Mesenchymal stem cell (in vitro differentiated cells and primary cell): ENCODE data around the gene EEF1AKMT1.

Source experiments
- DNase-seq: peaks from one replicate; pipeline ENCODE4 v3.0.0-alpha.2; 2013
- H2AFZ ChIP-seq: one replicate; pipeline ENCODE4 v1.6.1; 2013; ENCODE audit warnings: low read depth, mild to moderate bottlenecking, control low read depth, inconsistent platforms, low read length, moderate library complexity
- H2AK5ac ChIP-seq: 2 replicates; pipeline ENCODE4 v1.6.1; 2013; ENCODE audit warnings: low read length, moderate library complexity, mild to moderate bottlenecking, inconsistent platforms; ENCODE audit not compliant: severe bottlenecking
- H2BK120ac ChIP-seq: one replicate; pipeline ENCODE4 v1.6.1; 2013; ENCODE audit warnings: low read depth, mild to moderate bottlenecking, inconsistent platforms, low read length, moderate library complexity
- H2BK12ac ChIP-seq, 2 experiments: one replicate each; pipeline ENCODE4 v1.6.1; 2013; ENCODE audit warnings: inconsistent platforms in 2 of 2, low read length in 2 of 2, mild to moderate bottlenecking in 2 of 2, moderate library complexity in 2 of 2, control low read depth in 1 of 2
- H2BK15ac ChIP-seq: one replicate; pipeline ENCODE4 v1.6.1; 2013; ENCODE audit warnings: mild to moderate bottlenecking, low read depth, inconsistent platforms; ENCODE audit not compliant: poor library complexity, severe bottlenecking
- H2BK5ac ChIP-seq: 2 replicates; pipeline ENCODE4 v1.6.1; 2013; ENCODE audit warnings: low read depth, mild to moderate bottlenecking, low read length, control low read depth, inconsistent platforms; ENCODE audit not compliant: poor library complexity, severe bottlenecking
- H3K14ac ChIP-seq, 2 experiments: one replicate each; pipeline ENCODE4 v1.6.1; 2013; ENCODE audit warnings: inconsistent platforms in 2 of 2, low read length in 2 of 2, control low read depth in 1 of 2, mild to moderate bottlenecking in 1 of 2, moderate library complexity in 1 of 2
- H3K18ac ChIP-seq, 2 experiments: one replicate each; pipeline ENCODE4 v1.6.1; 2013; ENCODE audit warnings: inconsistent platforms in 2 of 2, low read length in 2 of 2, control low read depth in 1 of 2, low read depth in 1 of 2, mild to moderate bottlenecking in 1 of 2
- H3K23ac ChIP-seq, 2 experiments: one replicate each; pipeline ENCODE4 v1.6.1; 2013; ENCODE audit warnings: inconsistent platforms in 2 of 2, low read length in 2 of 2, mild to moderate bottlenecking in 2 of 2, moderate library complexity in 2 of 2, control low read depth in 1 of 2
- H3K27ac ChIP-seq: 2 replicates; pipeline ENCODE4 v1.5.1; 2013; ENCODE audit warnings: mild to moderate bottlenecking, moderate library complexity, low read length, control low read depth, inconsistent platforms; ENCODE audit not compliant: poor library complexity, severe bottlenecking
- H3K27me3 ChIP-seq, 2 experiments: 2 replicates each; pipeline versions ENCODE4 v1.6.1 to v1.7.0; 2013; ENCODE audit warnings: low read length in 2 of 2, mild to moderate bottlenecking in 2 of 2, moderate library complexity in 2 of 2, control low read depth in 1 of 2, inconsistent platforms in 1 of 2; ENCODE audit not compliant: control insufficient read depth in 1 of 2, insufficient read depth in 1 of 2
- H3K36me3 ChIP-seq, 2 experiments: 2 replicates each; pipeline versions ENCODE4 v1.6.1 to v1.7.0; 2013; ENCODE audit warnings: low read length in 2 of 2, control low read depth in 1 of 2, inconsistent platforms in 1 of 2, low read depth in 1 of 2, mild to moderate bottlenecking in 1 of 2; ENCODE audit not compliant: insufficient read depth in 2 of 2, control insufficient read depth in 1 of 2
- H3K4ac ChIP-seq, 2 experiments: one replicate each; pipeline ENCODE4 v1.6.1; 2013; ENCODE audit warnings: inconsistent platforms in 2 of 2, low read length in 2 of 2, mild to moderate bottlenecking in 2 of 2, moderate library complexity in 2 of 2, control low read depth in 1 of 2, low read depth in 1 of 2
- H3K4me1 ChIP-seq: 2 replicates; pipeline ENCODE4 v1.6.1; 2013; ENCODE audit warnings: low read depth, low read length, control low read depth; ENCODE audit not compliant: control insufficient read depth, insufficient read depth
- H3K4me2 ChIP-seq: 2 replicates; pipeline ENCODE4 v1.6.1; 2013; ENCODE audit warnings: low read length, mild to moderate bottlenecking, inconsistent platforms; ENCODE audit not compliant: poor library complexity, severe bottlenecking
- H3K4me3 ChIP-seq, 2 experiments: 2 replicates each; pipeline versions ENCODE4 v1.5.1 to v1.7.0; 2013; ENCODE audit warnings: low read length in 2 of 2, mild to moderate bottlenecking in 2 of 2, control low read depth in 1 of 2, low read depth in 1 of 2; ENCODE audit not compliant: insufficient read depth in 1 of 2
- H3K79me1 ChIP-seq: replicated peaks from 2 replicates; pipeline ENCODE4 v1.6.1; 2013; ENCODE audit warnings: mild to moderate bottlenecking, control low read depth, low read length, inconsistent platforms; ENCODE audit not compliant: poor library complexity, severe bottlenecking
- H3K9ac ChIP-seq: 2 replicates; pipeline ENCODE4 v1.7.0; 2013; ENCODE audit warnings: mild to moderate bottlenecking, low read length, moderate library complexity
- H3K9me3 ChIP-seq: 2 replicates; pipeline ENCODE4 v1.7.0; 2013; ENCODE audit warnings: mild to moderate bottlenecking, low read length; ENCODE audit not compliant: control insufficient read depth
- H4K8ac ChIP-seq: one replicate; pipeline ENCODE4 v1.6.1; 2013; ENCODE audit warnings: inconsistent platforms, mild to moderate bottlenecking, low read length, moderate library complexity
- H4K91ac ChIP-seq: one replicate; pipeline ENCODE4 v1.6.1; 2013; ENCODE audit warnings: mild to moderate bottlenecking, low read length, inconsistent platforms
- WGBS: methylation state at CpG from one replicate; pipeline ENCODE4 v1.1.7; 2013; ENCODE audit warnings: mixed read lengths; 5-methylcytosine and 5-hydroxymethylcytosine counted together

EEF1AKMT1 gene

DNA sequence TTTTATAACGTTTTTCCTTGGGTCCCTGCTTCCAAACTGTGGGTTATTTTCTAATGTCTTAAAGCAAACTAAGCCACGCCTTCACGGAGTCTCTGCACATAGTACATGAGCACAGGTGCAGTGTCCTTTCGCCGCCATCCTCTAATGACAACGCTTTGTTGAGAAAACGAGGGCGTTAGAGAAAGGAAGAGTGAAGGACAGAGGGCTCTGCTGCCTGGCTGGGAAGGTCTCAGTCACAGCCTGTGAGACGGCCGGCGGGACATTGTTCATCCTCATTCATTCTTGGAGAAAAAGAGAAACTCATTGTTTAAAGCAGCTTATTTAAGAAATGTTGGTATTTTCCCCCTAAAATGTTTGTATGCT lies 60.8 kb downstream of the EEF1AKMT1 start:
- H3K36me3 ChIP-seq: no peaks in the 10 kb centered on the region
- no peak overlapping the region for H2AK5ac ChIP-seq
- no peaks in the 10 kb centered on the region for H3K79me1 ChIP-seq
- no peak overlapping the region for H2BK120ac ChIP-seq
- H3K4me1 ChIP-seq: peaks cover 2% of the 10 kb centered on the region
- H3K27me3 ChIP-seq: peaks cover 0 to 5% of the 10 kb centered on the region in 2 experiments
- no peak for DNase-seq
- WGBS: 44% methylated on average over 10 of the region's 11 CpGs
- H3K27ac ChIP-seq: no peak overlapping the region
- no peak overlapping the region for H2BK12ac ChIP-seq
- no peak overlapping the region for H2BK15ac ChIP-seq
- H4K91ac ChIP-seq: no peak overlapping the region
- H3K4me2 ChIP-seq: no peak overlapping the region
- peak overlapping the region in 1 of 2 experiments; percentile 67 for H3K4me3 ChIP-seq
- no peak overlapping the region for H3K4ac ChIP-seq
- no peaks in the 10 kb centered on the region for H3K9me3 ChIP-seq
- no peak overlapping the region for H3K18ac ChIP-seq
- no peak overlapping the region for H3K23ac ChIP-seq
- H3K9ac ChIP-seq: peak overlapping the region; percentile 83
- H2AFZ ChIP-seq: no peak overlapping the region
- H3K14ac ChIP-seq: no peak overlapping the region
- no peak overlapping the region for H2BK5ac ChIP-seq
- H4K8ac ChIP-seq: no peak overlapping the region

GRCh38 chr13:20711301-20712044 lies 62.3 kb downstream of the EEF1AKMT1 start:
- Histone ChIP-seq H3K27ac (no peak overlapping the region), H3K23ac (no peak overlapping the region), H3K9me3 (no peaks in the 10 kb centered on the region), H3K79me1 (no peaks in the 10 kb centered on the region), H3K9ac (no peak overlapping the region), H3K4me2 (no peak overlapping the region), H4K91ac (no peak overlapping the region), H2BK15ac (no peak overlapping the region), H3K36me3 (no peaks in the 10 kb centered on the region), H3K14ac (no peak overlapping the region), H2BK12ac (no peak overlapping the region), H3K27me3 (peaks cover 0 to 5% of the 10 kb centered on the region in 2 experiments), H3K4ac (no peak overlapping the region), H4K8ac (no peak overlapping the region), H2AK5ac (no peak overlapping the region), H3K4me1 (peaks cover 2% of the 10 kb centered on the region), H2BK5ac (no peak overlapping the region), H2BK120ac (no peak overlapping the region), H3K4me3 (no peak overlapping the region), H2AFZ (no peak overlapping the region), H3K18ac (no peak overlapping the region)
- DNase-seq: peak; percentile 16
- 92% methylated on average over 12 of the region's 13 CpGs for WGBS

GRCh38 chr13:20709782-20710181 lies 64.0 kb downstream of the EEF1AKMT1 start:
- no peak overlapping the region for H3K27ac ChIP-seq
- 80% methylated on average over 3 of the region's 4 CpGs for WGBS

DNA sequence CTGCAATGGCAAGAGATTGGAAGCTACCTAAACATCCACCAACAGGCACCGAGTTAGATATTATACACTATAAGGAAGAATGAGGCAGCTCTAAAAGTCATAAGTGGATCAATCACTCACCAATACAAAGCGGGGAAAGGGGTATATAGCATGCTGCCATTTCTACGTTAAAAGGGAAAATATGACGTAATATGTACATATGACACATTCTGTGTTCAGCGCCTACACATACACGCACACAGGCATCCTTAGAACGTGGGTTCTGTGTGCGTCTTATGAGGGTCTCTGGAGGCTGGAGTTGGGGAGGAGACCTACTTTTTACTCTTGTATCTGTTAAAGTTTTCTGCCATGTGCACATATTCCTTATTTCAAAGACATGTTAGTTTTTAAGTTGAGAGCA lies 64.4 kb downstream of the EEF1AKMT1 start:
- 97% methylated on average over 7 of the region's 8 CpGs for WGBS
- Histone ChIP-seq H2BK15ac (no peak overlapping the region), H4K8ac (no peak overlapping the region), H3K79me1 (no peaks in the 10 kb centered on the region), H3K18ac (no peak overlapping the region), H2BK12ac (no peak overlapping the region), H3K36me3 (no peaks in the 10 kb centered on the region), H2AFZ (no peak overlapping the region), H2BK120ac (no peak overlapping the region), H3K27me3 (peaks cover 0 to 7% of the 10 kb centered on the region in 2 experiments), H3K9ac (peak overlapping the region; percentile 54), H3K9me3 (no peaks in the 10 kb centered on the region), H3K4me3 (no peak overlapping the region), H4K91ac (no peak overlapping the region), H3K4ac (no peak overlapping the region), H3K14ac (no peak overlapping the region), H2BK5ac (no peak overlapping the region), H3K4me2 (no peak overlapping the region), H3K27ac (no peak overlapping the region), H3K23ac (no peak overlapping the region), H3K4me1 (peaks cover 5% of the 10 kb centered on the region), H2AK5ac (no peak overlapping the region)
- no peak for DNase-seq

More at GRCh38 chr13:20709782-20710181, 64.0 kb downstream of the EEF1AKMT1 start:
- H3K23ac ChIP-seq: no peak overlapping the region
- peak; percentile 4 for DNase-seq
- no peak overlapping the region for H2AK5ac ChIP-seq
- H3K9ac ChIP-seq: peak overlapping the region; percentile 54
- H3K4me2 ChIP-seq: no peak overlapping the region
- no peak overlapping the region for H3K4me3 ChIP-seq
- no peak overlapping the region for H3K4ac ChIP-seq
- H2BK15ac ChIP-seq: no peak overlapping the region
- no peak overlapping the region for H2BK120ac ChIP-seq
- no peaks in the 10 kb centered on the region for H3K36me3 ChIP-seq
- no peak overlapping the region for H4K8ac ChIP-seq
- H3K9me3 ChIP-seq: no peaks in the 10 kb centered on the region
- peaks cover 0 to 10% of the 10 kb centered on the region in 2 experiments for H3K27me3 ChIP-seq
- no peak overlapping the region for H4K91ac ChIP-seq
- H3K18ac ChIP-seq: no peak overlapping the region
- H3K4me1 ChIP-seq: peaks cover 2% of the 10 kb centered on the region
- no peaks in the 10 kb centered on the region for H3K79me1 ChIP-seq
- H2BK12ac ChIP-seq: no peak overlapping the region
- no peak overlapping the region for H3K14ac ChIP-seq
- H2AFZ ChIP-seq: no peak overlapping the region
- H2BK5ac ChIP-seq: no peak overlapping the region
